Stimulated activated CD8-positive, alpha-beta memory T cell treated with anti-CD3 and anti-CD28 coated beads, Interleukin-7, amount 100 ng/mL, for 4 hours (primary cell): Measurements from ENCODE around the gene ENOX1.
"Not testable (repeated sequence)": the region's sequence is repeated elsewhere in the genome, so short reads cannot be mapped to it uniquely, and the experiment has no call there.

Experiments
- DNase-seq, 2 donors: peaks; one replicate each; pipeline ENCODE4 v3.0.0-alpha.2; 2020; ENCODE audit warnings: low read depth in 2 of 2

Gene ENOX1

DNA sequence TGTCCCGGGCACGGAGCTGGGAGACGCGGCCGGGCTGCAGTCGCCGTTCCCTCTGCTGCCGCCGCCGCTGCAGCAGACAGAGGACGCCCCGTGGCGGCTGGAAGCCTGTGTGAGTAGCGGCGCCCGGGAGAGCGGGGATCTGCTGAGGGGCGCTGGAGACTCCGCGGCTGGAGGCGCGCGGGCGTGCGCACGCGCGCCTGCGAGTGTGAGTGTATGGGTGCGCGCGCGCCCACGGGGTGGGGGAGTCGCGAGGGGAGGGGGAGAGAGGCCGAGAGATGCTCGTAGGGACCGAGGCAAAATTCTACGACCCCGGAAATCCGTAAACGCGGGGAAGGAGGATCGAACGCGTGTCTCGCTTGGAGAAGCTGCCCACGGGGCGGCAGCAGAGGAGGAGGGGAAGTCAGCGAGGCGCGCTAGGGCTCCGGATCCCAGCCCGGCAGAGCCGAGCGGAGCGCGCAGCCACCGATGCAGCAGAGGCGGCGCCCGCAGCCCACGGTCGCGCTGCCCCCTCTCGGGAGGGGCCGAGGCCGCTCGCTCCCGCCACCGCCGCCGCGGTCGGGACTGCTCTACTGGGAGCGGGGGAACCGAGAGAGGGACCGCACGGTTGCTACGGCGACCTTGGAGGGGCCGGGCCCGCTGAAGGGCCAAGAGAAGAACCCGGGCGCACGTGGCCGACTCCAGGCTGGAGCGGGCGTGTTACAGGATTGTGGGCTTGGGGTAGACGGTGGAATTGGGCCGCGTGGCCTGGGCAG lies at the start of gene ENOX1:
TSS of gene ENOX1 (minus strand) at position 207 of the 752 bp plus-strand sequence.
- peak in 1 of 2 donors; percentile 3 for DNase-seq

- DNase-seq, result no peak
Observed at GRCh38 chr13:43835701-43836100, 48.9 kb upstream of the ENOX1 start.

- DNase-seq, result no peak
Observed at GRCh38 chr13:43831088-43831487, 44.3 kb upstream of the ENOX1 start.

DNA sequence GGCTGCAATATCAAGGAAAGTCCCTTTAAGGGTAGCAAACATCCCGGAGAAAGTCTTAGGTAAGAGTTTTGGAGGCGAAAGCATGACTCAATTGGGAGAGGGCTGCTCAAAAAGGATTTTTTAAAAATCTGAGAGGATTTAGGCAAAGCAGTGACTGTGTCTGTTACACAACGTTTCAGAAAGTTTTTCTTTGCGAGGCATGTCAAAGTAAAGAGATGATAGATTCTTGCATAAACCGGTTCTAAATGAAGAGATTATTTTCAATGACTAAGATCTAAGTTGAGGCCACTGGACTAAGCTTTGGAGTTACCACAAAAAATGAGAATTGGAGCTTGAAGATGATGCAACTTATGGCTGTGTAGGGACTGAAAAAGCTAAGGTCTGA lies 43.7 kb upstream of the ENOX1 start:
- no peak for DNase-seq

- DNase-seq, result not testable (repeated sequence)
Observed at GRCh38 chr13:43824656-43825055, 37.9 kb upstream of the ENOX1 start.

- DNase-seq, result no peak
Observed at GRCh38 chr13:43822969-43823368, 36.2 kb upstream of the ENOX1 start.

- DNase-seq, result no peak
Observed at GRCh38 chr13:43816401-43816889, 29.7 kb upstream of the ENOX1 start.

DNA sequence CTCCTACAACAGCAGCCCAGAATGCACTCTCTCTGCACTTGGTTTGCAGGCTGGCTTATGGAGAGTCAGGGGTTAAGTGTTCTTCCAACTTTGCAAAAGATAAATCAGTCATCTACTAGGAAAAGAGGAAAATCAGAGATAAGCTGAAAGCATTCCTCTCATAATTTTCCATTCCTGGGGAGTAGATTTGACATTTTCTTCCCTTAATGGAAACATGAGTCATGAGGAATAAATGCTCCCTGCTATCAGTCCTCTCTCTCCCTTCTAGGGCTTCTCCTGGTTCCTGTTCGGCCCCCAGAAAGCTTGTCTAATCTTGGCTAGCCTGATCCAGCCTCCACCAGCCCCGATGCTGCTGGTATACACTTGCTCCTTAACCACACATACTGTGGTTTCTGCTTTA lies 28.4 kb upstream of the ENOX1 start:
- DNase-seq, result no peak

GRCh38 chr13:43808676-43809075 lies 21.9 kb upstream of the ENOX1 start:
- DNase-seq, result no peak

DNA sequence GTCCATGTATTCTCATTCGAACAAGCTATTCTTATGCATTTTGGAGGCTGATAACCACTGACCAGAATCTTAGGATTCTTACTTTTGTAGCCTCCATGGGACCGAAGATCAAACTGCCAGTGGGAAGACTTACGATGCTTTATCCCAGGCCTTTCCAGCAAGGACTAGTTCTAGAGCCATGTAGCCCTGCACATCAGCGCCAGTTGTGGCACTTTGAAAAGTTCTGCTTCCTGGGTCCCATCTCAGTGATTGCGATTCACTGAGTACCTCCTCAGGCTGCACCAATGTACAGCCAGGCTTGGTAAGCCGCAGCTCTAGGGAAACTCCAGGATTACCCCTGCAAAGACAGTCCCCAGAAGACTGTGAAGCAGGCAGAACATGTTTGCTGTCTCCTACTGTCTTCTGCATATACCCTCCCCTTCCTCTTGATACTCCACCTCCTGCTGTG lies 18.9 kb upstream of the ENOX1 start:
- DNase-seq, result no peak

- DNase-seq, result no peak
Observed at GRCh38 chr13:43805071-43805468, 18.3 kb upstream of the ENOX1 start.

DNA sequence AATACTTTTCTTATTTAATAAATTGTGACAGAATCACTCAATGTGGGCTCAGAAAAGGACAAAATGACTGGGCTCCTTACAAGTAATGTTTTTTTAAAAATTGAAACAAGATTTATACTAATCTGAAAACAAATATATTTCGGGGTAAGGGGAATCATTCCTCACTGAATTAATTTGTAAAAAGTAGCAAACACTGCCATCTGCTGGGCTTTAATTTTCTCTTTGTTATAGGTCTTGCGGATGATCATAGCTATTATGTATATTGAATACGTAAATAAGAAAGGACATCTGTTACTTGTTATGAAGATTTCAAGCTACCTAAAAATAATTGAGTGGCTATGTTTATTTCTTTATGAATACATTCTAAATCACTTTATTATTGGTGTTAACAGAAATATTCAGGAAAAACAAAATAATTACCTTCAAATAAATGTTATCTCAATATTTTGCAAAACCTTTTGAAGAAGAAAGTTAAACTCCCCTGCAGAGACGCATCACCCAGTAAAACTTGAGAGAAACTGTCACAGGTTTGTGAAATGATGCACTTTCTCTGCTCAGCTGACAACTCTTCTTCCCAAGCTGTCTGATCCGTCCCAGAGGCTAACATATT lies 17.8 kb upstream of the ENOX1 start:
- DNase-seq, result no peak

DNA sequence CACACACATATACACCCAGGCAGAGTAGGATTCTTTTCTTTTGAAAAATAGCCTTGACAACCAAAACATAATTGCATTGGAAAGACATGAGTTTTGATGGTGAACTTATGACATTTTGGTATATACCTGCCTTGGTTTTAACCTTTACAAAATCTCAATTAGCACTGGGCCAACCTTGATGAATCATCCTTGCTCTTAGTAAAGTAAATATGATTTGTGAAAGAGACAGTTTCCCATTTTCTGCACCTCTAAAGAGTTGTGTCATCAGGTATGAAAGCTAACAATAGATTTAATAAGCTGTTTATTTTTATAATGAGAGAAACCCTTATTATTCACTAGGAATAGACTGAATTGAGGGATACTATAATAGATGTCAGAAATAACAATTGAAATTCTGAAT lies 15.7 kb upstream of the ENOX1 start:
- no peak for DNase-seq

- DNase-seq, result no peak
Observed at GRCh38 chr13:43800828-43801227, 14.1 kb upstream of the ENOX1 start.

DNA sequence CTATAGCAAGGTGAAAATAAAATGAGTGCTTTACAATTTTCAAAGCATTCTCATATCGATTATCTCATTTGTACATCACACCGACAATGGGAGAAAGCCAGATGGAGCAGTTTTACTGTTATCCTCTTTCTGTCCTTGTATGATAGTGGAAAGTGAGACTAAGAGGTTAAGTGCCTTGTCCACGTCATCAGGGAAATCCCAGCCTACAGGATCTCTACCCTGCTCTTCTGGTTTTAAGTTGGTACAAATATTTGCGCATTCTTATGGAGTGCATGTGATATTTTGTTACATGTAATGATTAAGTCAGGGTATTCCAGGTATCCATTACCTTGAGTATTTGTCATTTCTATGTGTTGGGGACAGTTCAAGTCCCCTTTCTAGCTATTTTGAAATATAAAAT lies 12.4 kb upstream of the ENOX1 start:
- DNase-seq, result no peak

GRCh38 chr13:43797869-43798268 lies 11.1 kb upstream of the ENOX1 start:
- DNase-seq, result no peak

DNA sequence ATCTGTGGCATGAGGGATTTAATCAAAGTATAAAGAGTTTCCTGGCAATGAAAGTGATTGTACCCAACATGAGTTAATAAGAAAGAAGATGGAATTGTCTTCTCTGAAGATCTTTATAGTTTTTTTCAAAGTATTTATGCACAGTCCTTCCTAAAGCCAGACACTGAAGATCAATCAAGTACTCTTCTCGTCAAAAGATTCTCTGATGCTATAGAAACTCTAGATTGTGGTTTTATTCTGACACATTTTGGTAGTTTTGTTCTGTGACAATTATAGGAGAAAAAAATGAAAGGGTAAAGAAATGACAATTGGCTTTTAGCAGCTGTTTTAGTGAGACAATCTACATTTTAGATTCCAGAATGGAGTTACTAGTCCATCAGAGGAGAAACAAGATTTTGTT lies 10.4 kb upstream of the ENOX1 start:
- DNase-seq, result no peak

DNA sequence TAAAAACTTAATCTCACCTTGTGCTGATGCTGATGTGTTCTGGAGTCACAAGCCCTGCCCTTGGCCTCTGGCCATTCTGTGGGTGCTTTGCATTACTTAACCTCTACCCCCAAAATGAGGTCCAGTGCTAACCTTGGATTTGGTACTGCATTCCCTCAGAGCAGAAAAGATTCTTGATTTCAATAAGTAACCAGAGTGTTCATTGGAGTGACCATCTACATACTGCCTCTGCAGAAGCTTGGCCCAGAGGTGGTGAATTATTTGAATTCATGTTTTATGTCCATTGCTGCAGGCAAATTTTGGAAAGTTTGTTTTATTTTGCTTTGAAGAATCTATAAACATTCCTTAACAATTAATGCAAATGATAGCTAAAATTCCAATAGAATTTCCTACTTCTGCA lies 7.6 kb upstream of the ENOX1 start:
- DNase-seq, result no peak

GRCh38 chr13:43792076-43792881 lies 5.5 kb upstream of the ENOX1 start:
- DNase-seq, result no peak

DNA sequence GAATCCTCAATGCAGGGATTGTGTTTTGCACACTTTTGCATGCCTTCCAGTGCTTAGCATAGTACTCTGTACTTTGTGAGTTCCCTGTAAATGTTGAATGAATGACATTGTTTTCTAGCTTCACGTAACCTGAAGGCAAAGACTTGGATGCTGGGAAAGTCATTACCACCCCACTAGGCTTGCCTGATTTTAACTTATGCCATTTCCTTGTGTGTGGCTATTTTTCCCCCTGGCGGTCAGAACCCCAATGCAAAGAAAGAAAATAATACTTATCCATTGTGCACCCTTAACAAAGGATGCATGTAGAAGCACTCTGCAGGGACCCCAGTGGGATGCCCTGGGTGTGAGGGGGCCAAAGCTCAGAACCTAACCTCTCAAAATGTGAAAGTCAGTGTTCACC lies 1.2 kb upstream of the ENOX1 start:
- no peak for DNase-seq

DNA sequence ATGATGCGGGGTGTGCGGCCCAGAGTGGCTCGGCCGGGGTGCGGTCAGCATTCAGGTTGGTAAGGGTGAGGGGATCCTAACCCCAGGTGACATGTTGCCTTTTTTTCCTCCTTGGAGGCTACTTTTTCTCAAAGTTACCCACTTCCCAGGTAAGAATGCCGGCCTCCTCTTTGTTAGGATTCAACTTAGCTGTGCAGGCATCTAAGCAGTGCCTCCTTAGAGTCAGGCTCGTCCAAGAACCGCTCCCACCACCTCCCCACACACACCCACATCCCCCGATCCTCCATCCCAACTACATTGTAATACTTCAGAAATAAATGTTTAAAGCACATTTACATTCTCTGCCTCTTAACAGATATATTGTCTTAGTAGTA lies 733 bp upstream of the ENOX1 start:
- DNase-seq, result no peak

DNA sequence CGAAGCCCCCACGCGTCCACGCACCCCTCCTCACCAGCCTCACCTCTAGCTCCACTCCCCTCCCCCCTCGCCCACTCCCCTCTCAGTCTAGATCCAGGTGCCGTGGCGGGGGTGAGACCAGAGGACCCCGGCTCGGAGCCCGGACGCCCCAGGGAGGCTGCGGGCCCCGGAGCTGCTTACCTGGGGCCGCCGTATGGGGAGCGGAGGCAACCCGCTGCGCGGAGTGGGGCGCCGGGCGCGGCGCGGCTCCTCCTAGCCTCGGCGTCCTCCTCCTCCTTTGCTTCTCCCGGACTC lies 353 bp downstream of the ENOX1 start:
- no peak for DNase-seq
